ENCODE data around the gene TEX26.

The TEX26 gene

GRCh38 chr13:30974350-30974749 lies 41.9 kb downstream of the TEX26 start:
- DNase-seq (ENCODE audit: insufficient read length, low spot score) (no peak), FAIRE-seq (peak; percentile 8)

DNA sequence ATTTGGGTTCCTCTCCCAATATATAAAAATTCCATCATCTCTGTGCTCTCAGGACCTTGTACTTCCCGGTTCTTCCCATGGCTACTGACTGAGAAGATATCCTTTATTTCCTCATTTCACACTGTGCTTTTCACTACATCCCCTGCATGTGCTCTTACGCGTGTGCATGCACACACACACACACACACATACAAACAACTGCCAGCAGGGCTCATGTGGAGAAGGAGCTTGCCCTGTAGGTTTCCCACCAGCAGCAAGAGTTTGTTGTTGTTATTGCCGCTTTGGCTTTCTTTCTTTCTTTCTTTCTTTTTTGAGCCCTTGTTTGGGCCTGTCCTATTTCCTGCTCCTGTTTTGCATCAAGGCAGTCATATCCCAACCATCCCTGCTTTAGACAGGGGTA lies 43.6 kb downstream of the TEX26 start:
- FAIRE-seq (no peak), DNase-seq (ENCODE audit: insufficient read length, low spot score) (no peak)

DNA sequence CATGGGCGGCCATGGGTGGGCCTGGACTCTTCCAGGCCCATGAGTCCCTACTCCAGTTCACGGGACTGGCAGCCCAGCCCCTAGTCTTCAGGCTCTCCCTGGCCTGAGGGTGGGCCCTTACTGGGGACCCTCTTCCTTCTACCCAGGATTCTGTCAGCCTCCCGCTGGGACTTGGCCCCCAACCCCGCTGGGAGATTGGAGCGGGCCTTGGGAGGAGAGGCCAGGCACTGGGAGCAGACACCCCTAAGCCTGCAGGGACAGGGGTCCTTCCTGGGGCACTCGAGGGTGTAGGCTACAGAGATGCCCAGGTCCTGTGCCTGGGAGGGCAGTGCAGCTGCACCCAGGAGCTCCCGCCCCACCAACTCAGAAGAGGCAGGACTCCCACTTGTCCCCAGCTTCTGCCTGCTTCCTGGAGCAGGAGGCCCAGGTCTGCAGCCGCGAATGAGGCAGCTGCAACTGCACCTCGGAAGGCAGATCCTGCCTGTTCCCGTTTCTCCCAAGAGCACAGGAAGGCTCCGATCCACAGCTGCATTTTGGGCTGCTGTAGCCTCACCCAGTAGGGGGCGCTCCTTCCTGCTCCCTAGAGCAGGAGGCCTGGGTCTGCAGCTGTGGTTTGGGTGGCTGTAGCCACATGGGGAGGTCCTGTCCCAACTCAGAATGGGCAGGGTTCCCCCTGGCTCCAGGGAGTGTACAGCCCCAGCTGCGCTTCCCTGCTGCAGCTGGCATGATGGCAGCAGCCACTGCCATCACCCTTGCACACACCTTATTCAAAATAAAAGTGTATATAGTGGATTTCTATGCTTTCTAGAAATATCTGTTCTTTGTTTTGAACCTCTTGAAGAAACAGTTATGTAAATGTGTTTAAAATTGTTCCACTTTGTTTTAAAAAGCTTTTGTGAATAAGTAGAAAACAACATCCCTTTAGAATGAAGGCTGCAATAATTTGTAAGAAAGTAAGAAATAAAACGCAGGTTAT lies 46.8 kb downstream of the TEX26 start:
- DNase-seq (ENCODE audit: insufficient read length, low spot score), result no peak
- FAIRE-seq, result no peak

- FAIRE-seq (no peak), DNase-seq (ENCODE audit: insufficient read length, low spot score) (no peak)
These were observed 50.0 kb downstream of the TEX26 start for GRCh38 chr13:30982506-30982905.

DNA sequence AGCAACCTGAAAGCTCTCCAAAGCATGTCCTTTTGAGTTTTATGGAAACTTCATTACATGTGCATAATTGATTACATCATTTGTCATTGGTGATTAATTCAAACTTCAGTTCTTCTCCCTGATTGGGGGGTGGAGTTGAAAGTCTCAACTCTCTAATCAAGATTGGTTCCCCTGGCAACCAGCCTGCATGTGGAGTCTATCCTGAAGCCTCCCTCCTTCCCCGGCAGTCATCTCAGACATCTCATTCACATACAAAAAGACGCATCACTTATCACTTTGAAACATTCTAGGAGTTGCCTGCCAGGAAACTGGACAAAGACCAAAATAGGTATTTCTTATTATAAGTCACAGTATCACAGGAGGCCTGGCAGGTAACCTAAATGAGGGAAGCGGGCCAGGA lies 50.5 kb downstream of the TEX26 start:
- no peak for FAIRE-seq
- DNase-seq (ENCODE audit: insufficient read length, low spot score), result no peak

DNA sequence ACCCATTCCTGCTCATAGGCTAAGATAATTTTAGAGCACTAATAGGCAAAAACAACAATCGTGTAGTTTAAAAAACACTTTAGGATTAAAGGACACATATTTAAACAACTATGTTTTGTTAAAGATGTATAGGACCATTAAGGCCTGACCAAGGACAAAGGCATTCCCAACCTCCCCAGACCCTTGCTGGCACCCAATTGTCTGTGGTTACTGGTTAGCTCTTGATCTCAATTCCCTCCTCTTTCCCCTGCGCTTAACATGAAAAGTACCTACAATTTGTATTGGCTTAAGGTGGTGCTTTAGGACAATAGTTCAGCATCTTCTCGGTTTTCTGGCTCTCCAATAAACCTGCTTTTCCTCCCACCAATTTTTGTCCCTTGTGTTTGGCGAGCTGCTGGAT lies 51.0 kb downstream of the TEX26 start:
- DNase-seq (ENCODE audit: insufficient read length, low spot score), result no peak
- FAIRE-seq, result no peak

DNA sequence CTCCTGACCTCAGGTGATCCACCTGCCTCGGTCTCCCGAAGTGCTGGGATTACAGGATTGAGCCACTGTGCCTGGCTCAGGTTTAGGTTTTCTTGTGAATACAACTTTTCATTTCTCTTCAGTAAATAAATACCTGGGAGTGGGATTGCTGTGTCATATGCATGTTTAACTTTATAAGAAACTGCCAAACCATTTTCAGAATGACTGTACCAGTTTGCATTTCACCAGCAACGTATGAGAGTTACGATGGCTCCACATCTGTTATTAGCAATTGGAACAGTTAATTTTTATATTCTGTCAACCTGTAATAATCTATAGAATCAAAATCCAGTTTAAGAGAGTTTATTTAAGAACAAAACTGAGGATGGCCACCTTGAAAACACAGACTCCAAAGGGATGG lies 52.2 kb downstream of the TEX26 start:
- DNase-seq (ENCODE audit: insufficient read length, low spot score) (no peak), FAIRE-seq (peak; percentile 67)

GRCh38 chr13:30985637-30986205 lies 53.3 kb downstream of the TEX26 start:
- FAIRE-seq, result no peak
- DNase-seq (ENCODE audit: insufficient read length, low spot score), result no peak

GRCh38 chr13:30991184-30991583 lies 58.7 kb downstream of the TEX26 start:
- FAIRE-seq (no peak), DNase-seq (ENCODE audit: insufficient read length, low spot score) (no peak)

DNA sequence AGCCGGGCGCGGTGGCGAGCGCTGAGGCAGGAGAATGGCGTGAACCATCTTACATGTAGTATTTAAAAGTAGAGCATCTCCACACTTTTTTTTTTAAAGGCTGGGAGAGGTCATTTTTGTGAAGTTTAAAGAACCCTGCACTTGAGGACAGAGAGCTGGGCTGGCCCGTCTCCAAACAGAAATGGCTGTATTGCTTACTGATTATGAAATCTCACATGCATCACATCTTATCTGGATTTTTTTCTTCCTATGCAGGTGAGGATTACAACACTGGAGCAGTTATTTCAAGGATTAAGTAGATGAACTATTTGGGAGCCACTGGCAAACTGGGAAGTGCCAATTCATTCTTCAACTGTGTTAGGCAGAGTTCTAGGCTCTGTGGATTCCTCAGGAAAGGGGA lies 59.5 kb downstream of the TEX26 start:
- FAIRE-seq, result no peak
- no peak for DNase-seq (ENCODE audit: insufficient read length, low spot score)

- FAIRE-seq, result no peak
These were observed 62.9 kb downstream of the TEX26 start for GRCh38 chr13:30995331-30995730.

GRCh38 chr13:30997697-30998096 lies 65.2 kb downstream of the TEX26 start:
- DNase-seq (ENCODE audit: insufficient read length, low spot score), result no peak
- FAIRE-seq, result no peak

More at GRCh38 chr13:30995331-30995730, 62.9 kb downstream of the TEX26 start:
- DNase-seq (ENCODE audit: insufficient read length, low spot score), result no peak

- DNase-seq (ENCODE audit: insufficient read length, low spot score), result no peak
- no peak for FAIRE-seq
These were observed 66.0 kb downstream of the TEX26 start for GRCh38 chr13:30998136-30999088.

DNA sequence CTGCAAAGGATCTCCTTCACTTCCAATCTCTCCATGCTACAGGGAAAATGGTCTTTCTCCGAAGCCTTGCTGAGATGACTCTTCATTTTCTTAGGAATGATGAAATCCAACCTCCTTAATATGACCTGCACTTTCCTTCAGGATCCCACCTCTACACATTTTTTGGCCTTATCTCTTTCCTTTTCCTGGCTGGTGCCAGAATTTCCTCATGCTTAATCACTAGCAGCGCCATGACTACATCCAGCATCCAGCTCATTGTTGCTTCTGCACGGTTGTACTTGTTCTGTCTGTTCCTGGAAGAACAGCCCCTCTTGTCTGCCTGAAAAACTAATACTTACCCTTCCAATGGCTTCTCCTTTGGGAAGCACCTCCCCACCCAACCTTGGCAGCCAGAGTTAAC lies 68.4 kb downstream of the TEX26 start:
- FAIRE-seq, result no peak

DNA sequence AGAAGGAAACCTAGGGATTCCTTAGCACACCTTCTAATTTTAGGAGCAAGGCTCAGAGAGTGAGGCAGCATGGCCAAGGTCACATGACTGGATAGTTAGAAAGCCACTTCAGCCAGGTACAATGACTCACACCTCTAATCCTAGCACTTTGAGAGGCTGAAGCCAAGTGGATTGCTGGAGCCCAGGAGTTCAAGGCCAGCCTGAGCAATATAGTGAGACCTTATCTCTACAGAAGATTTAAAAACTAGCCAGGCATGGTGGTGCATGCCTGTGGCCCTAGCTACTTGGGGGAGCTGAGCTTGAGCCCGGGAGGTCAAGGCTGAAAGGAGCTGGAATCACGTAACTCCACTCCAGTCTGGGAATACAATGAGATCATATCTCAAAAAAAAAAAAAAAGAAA lies 69.2 kb downstream of the TEX26 start:
- no peak for DNase-seq (ENCODE audit: insufficient read length, low spot score)
- FAIRE-seq, result no peak

More for the DNA sequence above, 68.4 kb downstream of the TEX26 start:
- DNase-seq (ENCODE audit: insufficient read length, low spot score), result no peak

- DNase-seq (ENCODE audit: insufficient read length, low spot score) (no peak), FAIRE-seq (no peak)
These were observed 72.6 kb downstream of the TEX26 start for GRCh38 chr13:31005066-31005465.

DNA sequence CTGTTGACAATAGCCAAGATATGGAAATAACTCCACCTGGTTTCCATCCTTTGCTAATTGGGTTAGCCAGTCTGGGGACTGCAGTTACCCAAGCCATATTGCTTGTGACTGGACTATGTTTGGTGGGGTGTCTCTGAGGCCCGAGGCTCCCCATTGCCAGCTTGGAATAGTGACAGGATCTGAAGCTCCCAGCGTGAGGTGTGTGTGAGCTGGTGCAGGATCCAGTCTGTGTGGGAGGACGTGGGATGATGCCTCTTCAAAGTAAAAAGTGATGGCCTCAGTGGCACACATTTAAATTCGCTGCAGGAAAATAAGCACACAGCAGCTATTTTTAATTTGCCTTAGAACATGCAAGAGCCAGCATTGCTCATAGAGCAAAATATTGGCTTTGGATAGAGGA lies 75.0 kb downstream of the TEX26 start:
- DNase-seq (ENCODE audit: insufficient read length, low spot score) (no peak), FAIRE-seq (no peak)

- no peak for DNase-seq (ENCODE audit: insufficient read length, low spot score)
- no peak for FAIRE-seq
These were observed 76.1 kb downstream of the TEX26 start for GRCh38 chr13:31008400-31009115.

- DNase-seq (ENCODE audit: insufficient read length, low spot score) (no peak), FAIRE-seq (no peak)
These were observed 76.7 kb downstream of the TEX26 start for GRCh38 chr13:31009166-31009565.

GRCh38 chr13:31010296-31010695 lies 77.8 kb downstream of the TEX26 start:
- FAIRE-seq (no peak), DNase-seq (ENCODE audit: insufficient read length, low spot score) (no peak)

All from GM19239 (cell line).